RWPE2 (cell line): Measurements from ENCODE around the gene PFDN1.

Source experiments
- ATAC-seq: fragments of 200-7000 bp; cut with Tn5 transposase; 3 replicates; pipeline ENCODE4 v1.9.1; 2021; ENCODE audit warnings: low read depth
- DNase-seq: peaks from one replicate; pipeline ENCODE4 v3.0.0-alpha.2; 2020; ENCODE audit warnings: low spot score
- H3K27ac ChIP-seq: fragments of 450-650 bp; 2 replicates; pipeline ENCODE4 v1.5.1; 2017; ENCODE audit warnings: mild to moderate bottlenecking; ENCODE audit not compliant: poor library complexity, severe bottlenecking
- H3K27me3 ChIP-seq: fragments of 250-450 bp; sonication (Bioruptor Pico); 2 replicates; pipeline ENCODE4 v1.5.1; 2021; ENCODE audit warnings: mild to moderate bottlenecking, moderate library complexity; ENCODE audit not compliant: insufficient read depth, poor library complexity, severe bottlenecking
- H3K36me3 ChIP-seq: fragments of 250-450 bp; sonication (Bioruptor Pico); 2 replicates; pipeline ENCODE4 v1.5.1; 2020; ENCODE audit warnings: low read depth, mild to moderate bottlenecking, moderate library complexity
- H3K4me1 ChIP-seq: fragments of 250-450 bp; sonication (Bioruptor Pico); 2 replicates; pipeline ENCODE4 v1.5.1; 2021; ENCODE audit warnings: mild to moderate bottlenecking, moderate library complexity; ENCODE audit not compliant: insufficient read depth, poor library complexity, severe bottlenecking
- H3K4me3 ChIP-seq: fragments of 250-450 bp; sonication (Bioruptor Pico); 2 replicates; pipeline ENCODE4 v1.5.1; 2021; ENCODE audit warnings: mild to moderate bottlenecking, moderate library complexity; ENCODE audit not compliant: severe bottlenecking
- H3K9me3 ChIP-seq: fragments of 250-450 bp; sonication (Bioruptor Pico); 2 replicates; pipeline ENCODE4 v1.5.1; 2021; ENCODE audit warnings: mild to moderate bottlenecking, moderate library complexity; ENCODE audit not compliant: severe bottlenecking
- CTCF ChIP-seq: fragments of 450-650 bp; IDR thresholded peaks from one replicate; pipeline ENCODE4 v1.5.1; 2017; ENCODE audit warnings: mild to moderate bottlenecking, moderate library complexity; ENCODE audit not compliant: poor library complexity, severe bottlenecking

Gene PFDN1

GRCh38 chr5:140259500-140259899 is 43.4 kb downstream of the PFDN1 start:
- H3K27ac ChIP-seq, result peak overlapping the region; percentile 53
- DNase-seq (no peak), ATAC-seq (peak; percentile 94)
- H3K27me3 ChIP-seq, result no peaks in the 10 kb centered on the region
- no peak for TF ChIP-seq CTCF
- H3K36me3 ChIP-seq, result peaks cover 25% of the 10 kb centered on the region
- peaks cover 51% of the 10 kb centered on the region for H3K4me1 ChIP-seq
- no peak overlapping the region for H3K4me3 ChIP-seq
- H3K9me3 ChIP-seq, result no peaks in the 10 kb centered on the region

- H3K9me3 ChIP-seq, result no peaks in the 10 kb centered on the region
- DNase-seq (no peak), ATAC-seq (no peak)
- H3K27me3 ChIP-seq, result no peaks in the 10 kb centered on the region
- H3K4me3 ChIP-seq, result no peak overlapping the region
- H3K27ac ChIP-seq, result peak overlapping the region; percentile 53
- H3K36me3 ChIP-seq, result peaks cover 25% of the 10 kb centered on the region
- no peak for TF ChIP-seq CTCF
- peaks cover 57% of the 10 kb centered on the region for H3K4me1 ChIP-seq
These were observed 44.0 kb downstream of the PFDN1 start for GRCh38 chr5:140258873-140259272.

- Histone ChIP-seq H3K4me1 (peaks cover 65% of the 10 kb centered on the region), H3K27ac (peak overlapping the region; percentile 53), H3K27me3 (no peaks in the 10 kb centered on the region), H3K36me3 (peaks cover 25% of the 10 kb centered on the region), H3K4me3 (no peak overlapping the region), H3K9me3 (no peaks in the 10 kb centered on the region)
- TF ChIP-seq CTCF, result no peak
- ATAC-seq (no peak), DNase-seq (no peak)
These were observed 44.9 kb downstream of the PFDN1 start for GRCh38 chr5:140258016-140258415.

GRCh38 chr5:140256726-140257125 is 46.2 kb downstream of the PFDN1 start:
- Histone ChIP-seq H3K27me3 (no peaks in the 10 kb centered on the region), H3K4me1 (peaks cover 71% of the 10 kb centered on the region), H3K36me3 (peaks cover 28% of the 10 kb centered on the region), H3K27ac (no peak overlapping the region), H3K9me3 (no peaks in the 10 kb centered on the region), H3K4me3 (no peak overlapping the region)
- no peak for TF ChIP-seq CTCF
- DNase-seq, result no peak
- ATAC-seq, result no peak

GRCh38 chr5:140255460-140256157 is 47.3 kb downstream of the PFDN1 start:
- peaks cover 65% of the 10 kb centered on the region for H3K4me1 ChIP-seq
- H3K27ac ChIP-seq, result no peak overlapping the region
- no peak for TF ChIP-seq CTCF
- peaks cover 26% of the 10 kb centered on the region for H3K36me3 ChIP-seq
- DNase-seq (no peak), ATAC-seq (no peak)
- no peaks in the 10 kb centered on the region for H3K9me3 ChIP-seq
- H3K4me3 ChIP-seq, result no peak overlapping the region
- no peaks in the 10 kb centered on the region for H3K27me3 ChIP-seq
